Iris pigment epithelial cell (primary cell): ENCODE results near the gene BIVM.

ENCODE experiments used
- DNase-seq: peaks from one replicate; pipeline ENCODE4 v3.0.0-alpha.2; 2011; ENCODE audit warnings: low read depth

The BIVM gene

DNA sequence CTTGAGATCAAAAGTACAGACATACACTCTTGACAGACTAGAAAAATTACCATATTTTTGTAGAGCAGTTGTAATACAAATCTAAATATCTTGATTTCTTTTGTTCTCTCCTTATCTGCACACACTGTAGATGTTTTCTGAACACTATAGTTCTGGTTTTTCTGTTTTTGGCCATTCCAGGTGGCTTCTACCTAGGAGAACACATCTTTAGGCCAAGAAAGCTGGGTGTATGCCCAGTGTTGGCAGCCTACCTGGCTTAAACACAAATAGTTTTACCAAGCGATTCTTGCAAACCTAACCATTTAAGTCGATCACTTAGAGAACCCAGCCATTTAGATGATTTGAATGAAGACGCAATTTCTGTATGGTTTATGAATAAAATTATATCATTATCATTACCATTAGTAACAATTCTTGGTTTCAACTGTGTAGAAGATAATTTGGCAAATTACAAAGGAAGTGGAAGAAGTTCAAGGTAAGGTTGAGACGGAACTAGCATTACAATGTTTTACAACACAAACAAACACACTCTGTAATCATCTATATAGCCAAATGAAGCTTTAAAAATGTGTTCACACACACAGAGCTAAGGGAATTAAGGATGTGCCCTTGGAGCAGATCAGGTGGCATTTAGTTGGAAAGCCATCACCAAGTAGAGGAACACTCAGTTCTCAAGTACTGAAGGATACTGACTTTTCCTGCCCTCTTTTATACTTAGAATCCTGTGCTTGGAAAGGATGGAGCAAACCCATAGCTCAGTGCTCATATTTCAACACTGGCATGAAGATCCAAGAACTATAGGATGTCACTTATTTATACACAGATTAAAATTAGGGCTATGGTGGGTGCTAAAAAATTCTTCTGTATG lies 83.1 kb downstream of the BIVM start:
- DNase-seq: no peak
